Neural cell (in vitro differentiated cells): ENCODE results near the gene AGXT. TPM values are rescaled to one million over a fixed set of nuclear protein-coding genes. Genes with fewer than 3 reads are reported as not detected.

Source experiments
- H2AFZ ChIP-seq: fragments of 200-600, 300-800 bp; sonication (generic), shearing (Covaris generic); 2 replicates; pipeline ENCODE4 v1.6.0; 2014; ENCODE audit warnings: low read depth, mild to moderate bottlenecking, antibody characterized with exemption, low read length, moderate library complexity
- H3F3A ChIP-seq: fragments of 200-600 bp; shearing (Covaris generic); 2 replicates; pipeline ENCODE4 v1.6.1; 2016; ENCODE audit warnings: mild to moderate bottlenecking, moderate library complexity, mixed read lengths, antibody characterized with exemption, low read length; ENCODE audit not compliant: insufficient read depth, poor library complexity, severe bottlenecking
- H3K27ac ChIP-seq: fragments of 200-600, 300-800 bp; sonication (generic), shearing (Covaris generic); 2 replicates; pipeline ENCODE4 v1.5.1; 2014; ENCODE audit warnings: mild to moderate bottlenecking, low read length, moderate library complexity
- H3K27me3 ChIP-seq: fragments of 300-800, 200-600 bp; sonication (generic), shearing (Covaris generic); 2 replicates; pipeline ENCODE4 v1.6.0; 2014; ENCODE audit warnings: mild to moderate bottlenecking, low read depth, low read length, moderate library complexity; ENCODE audit not compliant: insufficient read depth
- H3K36me3 ChIP-seq: fragments of 300-800, 200-600 bp; sonication (generic), shearing (Covaris generic); 2 replicates; pipeline ENCODE4 v1.5.1; 2014; ENCODE audit warnings: mild to moderate bottlenecking, antibody characterized with exemption, low read length, moderate library complexity; ENCODE audit not compliant: insufficient read depth
- H3K4me2 ChIP-seq: fragments of 300-800, 200-600 bp; sonication (generic), shearing (Covaris generic); 2 replicates; pipeline ENCODE4 v1.6.0; 2014; ENCODE audit warnings: mild to moderate bottlenecking, low read length
- H3K4me3 ChIP-seq: fragments of 300-800, 200-600 bp; sonication (generic), shearing (Covaris generic); 2 replicates; pipeline ENCODE4 v1.5.1; 2014; ENCODE audit warnings: mild to moderate bottlenecking, low read length, moderate library complexity
- H3K79me2 ChIP-seq: fragments of 200-600 bp; shearing (Covaris generic); replicated peaks from 2 replicates; pipeline ENCODE4 v1.6.0; 2014; ENCODE audit warnings: mild to moderate bottlenecking, low read length, moderate library complexity; ENCODE audit not compliant: insufficient read depth
- H3K9ac ChIP-seq: fragments of 300-800, 200-600 bp; sonication (generic), shearing (Covaris generic); 2 replicates; pipeline ENCODE4 v1.6.1; 2016; ENCODE audit warnings: mild to moderate bottlenecking, low read length, mixed read lengths
- H3K9me2 ChIP-seq: fragments of 200-600 bp; shearing (Covaris generic); 2 replicates; pipeline ENCODE4 v1.6.1; 2016; ENCODE audit warnings: mild to moderate bottlenecking, low read length, mixed read lengths; ENCODE audit not compliant: insufficient read depth
- H3K9me3 ChIP-seq: fragments of 200-600, 300-800 bp; sonication (generic), shearing (Covaris generic); 2 replicates; pipeline ENCODE4 v1.6.1; 2016; ENCODE audit warnings: mild to moderate bottlenecking, mixed run types, low read length, moderate library complexity, mixed read lengths
- H4K20me1 ChIP-seq: fragments of 200-600 bp; shearing (Covaris generic); 2 replicates; pipeline ENCODE4 v1.6.1; 2016; ENCODE audit warnings: mild to moderate bottlenecking, mixed run types; ENCODE audit not compliant: insufficient read depth
- EP300 ChIP-seq: fragments of 450-650 bp; conservative IDR thresholded peaks from 2 replicates; pipeline ENCODE4 v1.6.1; 2014; ENCODE audit warnings: antibody characterized with exemption, mild to moderate bottlenecking, moderate library complexity; ENCODE audit not compliant: poor library complexity, severe bottlenecking
- EZH2 ChIP-seq: fragments of 200-600, 300-800 bp; shearing (Covaris generic), sonication (generic); IDR thresholded peaks from 2 replicates; pipeline ENCODE4 v1.6.1; 2014; ENCODE audit warnings: antibody characterized with exemption, low read length, borderline replicate concordance, mild to moderate bottlenecking; ENCODE audit not compliant: insufficient read depth, poor library complexity, severe bottlenecking
- MXI1 ChIP-seq: fragments of 450-650 bp; conservative IDR thresholded peaks from 2 replicates; pipeline ENCODE4 v1.6.1; 2014; ENCODE audit warnings: antibody characterized with exemption, mild to moderate bottlenecking; ENCODE audit not compliant: poor library complexity, severe bottlenecking
- POLR2AphosphoS5 ChIP-seq: IDR thresholded peaks from 2 replicates; pipeline ENCODE4 v1.6.1; 2012
- RAD21 ChIP-seq: fragments of 450-650 bp; conservative IDR thresholded peaks from 2 replicates; pipeline ENCODE4 v1.6.1; 2014; ENCODE audit warnings: antibody characterized with exemption, mild to moderate bottlenecking, moderate library complexity
- REST ChIP-seq: IDR thresholded peaks from 2 replicates; pipeline ENCODE4 v1.6.1; 2012; ENCODE audit warnings: borderline replicate concordance
- SMC3 ChIP-seq: fragments of 450-650 bp; conservative IDR thresholded peaks from 2 replicates; pipeline ENCODE4 v1.6.1; 2014; ENCODE audit warnings: antibody characterized with exemption, mild to moderate bottlenecking, moderate library complexity; ENCODE audit not compliant: poor library complexity
- TAF1 ChIP-seq: IDR thresholded peaks from 2 replicates; pipeline ENCODE4 v1.6.1; 2012; ENCODE audit warnings: low read depth
- polyA plus RNA-seq: library from polyadenylated mRNA; depleted of rRNA; stranded (reverse); fragments of >200 nt; gene quantifications from 2 replicates; pipeline ENCODE4 v1.2.3, GENCODE V29; 2014
- TF ChIP-seq, protein P1 (sequence below): fragments of 450-650 bp; IDR thresholded peaks from 2 replicates; pipeline ENCODE4 v1.5.1; 2014; ENCODE audit warnings: antibody characterized with exemption, mild to moderate bottlenecking, moderate library complexity; ENCODE audit not compliant: poor library complexity, severe bottlenecking

Gene AGXT
- polyA plus RNA-seq, 1 donor from 2014 or later: not detected

- H3K4me2 ChIP-seq: no peak overlapping the region
- no peak overlapping the region for H2AFZ ChIP-seq
- no peaks in the 10 kb centered on the region for H3F3A ChIP-seq
- H3K9me3 ChIP-seq: no peaks in the 10 kb centered on the region
- H3K79me2 ChIP-seq: no peaks in the 10 kb centered on the region
- H3K4me3 ChIP-seq: no peak overlapping the region
- H3K27ac ChIP-seq: no peak overlapping the region
- H3K27me3 ChIP-seq: no peaks in the 10 kb centered on the region
- H3K36me3 ChIP-seq: no peaks in the 10 kb centered on the region
- H4K20me1 ChIP-seq: no peaks in the 10 kb centered on the region
- no peaks in the 10 kb centered on the region for H3K9me2 ChIP-seq
- TF ChIP-seq, protein P1, sequence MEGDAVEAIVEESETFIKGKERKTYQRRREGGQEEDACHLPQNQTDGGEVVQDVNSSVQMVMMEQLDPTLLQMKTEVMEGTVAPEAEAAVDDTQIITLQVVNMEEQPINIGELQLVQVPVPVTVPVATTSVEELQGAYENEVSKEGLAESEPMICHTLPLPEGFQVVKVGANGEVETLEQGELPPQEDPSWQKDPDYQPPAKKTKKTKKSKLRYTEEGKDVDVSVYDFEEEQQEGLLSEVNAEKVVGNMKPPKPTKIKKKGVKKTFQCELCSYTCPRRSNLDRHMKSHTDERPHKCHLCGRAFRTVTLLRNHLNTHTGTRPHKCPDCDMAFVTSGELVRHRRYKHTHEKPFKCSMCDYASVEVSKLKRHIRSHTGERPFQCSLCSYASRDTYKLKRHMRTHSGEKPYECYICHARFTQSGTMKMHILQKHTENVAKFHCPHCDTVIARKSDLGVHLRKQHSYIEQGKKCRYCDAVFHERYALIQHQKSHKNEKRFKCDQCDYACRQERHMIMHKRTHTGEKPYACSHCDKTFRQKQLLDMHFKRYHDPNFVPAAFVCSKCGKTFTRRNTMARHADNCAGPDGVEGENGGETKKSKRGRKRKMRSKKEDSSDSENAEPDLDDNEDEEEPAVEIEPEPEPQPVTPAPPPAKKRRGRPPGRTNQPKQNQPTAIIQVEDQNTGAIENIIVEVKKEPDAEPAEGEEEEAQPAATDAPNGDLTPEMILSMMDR: no peak
- TF ChIP-seq MXI1 (no peak), REST (no peak), EZH2 (no peak), TAF1 (no peak), POLR2AphosphoS5 (no peak), SMC3 (no peak), EP300 (no peak), RAD21 (no peak)
- no peak overlapping the region for H3K9ac ChIP-seq
Measured at GRCh38 chr2:240926516-240927389, 58.1 kb downstream of the AGXT start.

GRCh38 chr2:240927390-240927781 is 58.8 kb downstream of the AGXT start:
- Histone ChIP-seq H2AFZ (no peak overlapping the region), H3K4me3 (no peak overlapping the region), H3K27ac (no peak overlapping the region), H3K79me2 (no peaks in the 10 kb centered on the region), H4K20me1 (no peaks in the 10 kb centered on the region), H3K36me3 (no peaks in the 10 kb centered on the region), H3K9me2 (no peaks in the 10 kb centered on the region), H3K9ac (no peak overlapping the region), H3K4me2 (no peak overlapping the region), H3F3A (no peaks in the 10 kb centered on the region), H3K27me3 (no peaks in the 10 kb centered on the region), H3K9me3 (no peaks in the 10 kb centered on the region)
- TF ChIP-seq EP300 (no peak), RAD21 (no peak), POLR2AphosphoS5 (no peak), TAF1 (no peak), SMC3 (no peak), REST (no peak), EZH2 (no peak), MXI1 (no peak)
- TF ChIP-seq, protein P1: no peak
